ENCODE results near the gene PPARGC1A.

PPARGC1A gene

GRCh38 chr4:23766344-23766743, 123.5 kb downstream of the PPARGC1A start:
- no peak for DNase-seq

GRCh38 chr4:23763559-23763958, 126.3 kb downstream of the PPARGC1A start:
- DNase-seq: no peak

- no peak for DNase-seq
These were observed 127.3 kb downstream of the PPARGC1A start for GRCh38 chr4:23762551-23762950.

- DNase-seq: no peak
These were observed 130.8 kb downstream of the PPARGC1A start for GRCh38 chr4:23759066-23759465.

GRCh38 chr4:23754688-23755087, 135.2 kb downstream of the PPARGC1A start:
- DNase-seq: no peak

GRCh38 chr4:23750125-23750524, 139.7 kb downstream of the PPARGC1A start:
- DNase-seq: no peak

- DNase-seq: no peak
These were observed 142.5 kb downstream of the PPARGC1A start for GRCh38 chr4:23747281-23747735.

- DNase-seq: no peak
These were observed 143.2 kb downstream of the PPARGC1A start for GRCh38 chr4:23746672-23747071.

- no peak for DNase-seq
These were observed 143.8 kb downstream of the PPARGC1A start for GRCh38 chr4:23746027-23746426.

GRCh38 chr4:23745377-23745776, 144.5 kb downstream of the PPARGC1A start:
- no peak for DNase-seq
